CD4-positive, alpha-beta T cell treated with Interleukin-6 for 4 hours (primary cell): ENCODE data around the gene ITGB3.

ENCODE experiments used
- DNase-seq: peaks from one replicate; pipeline ENCODE4 v3.0.0-alpha.2; 2020; ENCODE audit warnings: mixed read lengths

ITGB3 gene

DNA sequence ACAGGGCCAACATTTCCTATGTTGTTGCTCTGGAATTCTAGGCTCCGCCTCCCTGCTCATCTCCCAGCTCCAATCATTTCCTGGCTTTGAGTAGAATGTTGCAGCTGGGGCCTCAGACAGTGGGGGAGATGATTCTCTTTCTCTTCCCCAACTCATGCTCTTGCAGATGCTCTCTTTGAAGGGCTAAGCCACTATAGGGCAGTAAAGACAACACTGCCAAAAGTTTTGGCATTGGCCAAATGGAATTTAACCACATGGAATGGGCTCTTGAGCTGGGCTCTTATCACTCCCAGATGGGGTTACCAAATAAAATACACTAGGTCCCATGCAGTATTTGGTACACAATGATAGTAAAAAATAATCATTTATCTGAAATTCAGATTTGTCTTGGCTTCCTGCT lies 50.6 kb downstream of the ITGB3 start:
- no peak for DNase-seq

DNA sequence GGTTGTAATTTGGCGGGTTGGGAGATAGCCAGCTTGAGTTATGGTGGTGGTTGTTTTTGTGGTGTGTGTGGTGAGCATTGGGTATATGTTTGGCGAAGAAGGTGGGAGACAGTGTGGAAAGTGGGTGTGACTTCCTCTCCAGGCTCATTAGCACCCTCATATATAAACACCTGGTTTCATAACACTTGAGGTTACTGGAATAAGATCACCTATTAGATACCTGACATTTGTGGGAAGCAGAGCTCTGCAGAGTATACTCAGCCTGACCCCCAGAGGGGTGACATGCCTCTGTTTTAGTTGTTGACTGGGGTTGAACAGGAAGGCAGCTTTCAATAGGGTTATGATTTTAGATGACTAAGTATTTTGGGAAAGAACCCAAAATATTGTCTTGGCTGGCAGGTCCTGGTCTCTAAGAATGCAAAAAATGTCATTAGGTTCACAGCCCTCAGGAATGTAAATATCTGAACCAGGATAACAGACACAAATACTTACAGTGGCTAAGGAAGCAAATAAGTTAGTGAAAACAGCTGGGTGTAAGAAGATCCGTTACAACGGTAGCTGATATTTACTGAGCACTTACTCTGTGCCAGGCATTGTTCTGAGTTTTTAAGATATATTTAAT lies 51.8 kb downstream of the ITGB3 start:
- no peak for DNase-seq

DNA sequence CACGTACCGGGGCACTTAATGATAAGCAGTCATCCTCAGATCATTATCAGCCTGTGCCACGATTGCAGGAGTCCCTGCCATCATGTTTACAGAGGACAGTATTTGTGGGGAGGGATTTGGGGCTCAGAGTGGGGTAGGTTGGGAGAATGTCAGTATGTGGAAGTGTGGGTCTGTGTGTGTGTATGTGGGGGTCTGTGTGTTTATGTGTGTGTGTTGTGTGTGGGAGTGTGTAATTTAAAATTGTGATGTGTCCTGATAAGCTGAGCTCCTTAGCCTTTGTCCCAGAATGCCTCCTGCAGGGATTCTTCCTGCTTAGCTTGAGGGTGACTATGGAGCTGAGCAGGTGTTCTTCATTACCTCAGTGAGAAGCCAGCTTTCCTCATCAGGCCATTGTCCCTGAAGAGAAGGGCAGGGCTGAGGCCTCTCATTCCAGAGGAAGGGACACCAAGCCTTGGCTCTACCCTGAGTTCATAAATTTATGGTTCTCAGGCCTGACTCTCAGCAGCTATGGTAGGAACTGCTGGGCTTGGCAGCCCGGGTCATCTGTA lies 56.6 kb downstream of the ITGB3 start:
- no peak for DNase-seq

- DNase-seq, result no peak
Observed at GRCh38 chr17:47311420-47311819, 57.8 kb downstream of the ITGB3 start.

DNA sequence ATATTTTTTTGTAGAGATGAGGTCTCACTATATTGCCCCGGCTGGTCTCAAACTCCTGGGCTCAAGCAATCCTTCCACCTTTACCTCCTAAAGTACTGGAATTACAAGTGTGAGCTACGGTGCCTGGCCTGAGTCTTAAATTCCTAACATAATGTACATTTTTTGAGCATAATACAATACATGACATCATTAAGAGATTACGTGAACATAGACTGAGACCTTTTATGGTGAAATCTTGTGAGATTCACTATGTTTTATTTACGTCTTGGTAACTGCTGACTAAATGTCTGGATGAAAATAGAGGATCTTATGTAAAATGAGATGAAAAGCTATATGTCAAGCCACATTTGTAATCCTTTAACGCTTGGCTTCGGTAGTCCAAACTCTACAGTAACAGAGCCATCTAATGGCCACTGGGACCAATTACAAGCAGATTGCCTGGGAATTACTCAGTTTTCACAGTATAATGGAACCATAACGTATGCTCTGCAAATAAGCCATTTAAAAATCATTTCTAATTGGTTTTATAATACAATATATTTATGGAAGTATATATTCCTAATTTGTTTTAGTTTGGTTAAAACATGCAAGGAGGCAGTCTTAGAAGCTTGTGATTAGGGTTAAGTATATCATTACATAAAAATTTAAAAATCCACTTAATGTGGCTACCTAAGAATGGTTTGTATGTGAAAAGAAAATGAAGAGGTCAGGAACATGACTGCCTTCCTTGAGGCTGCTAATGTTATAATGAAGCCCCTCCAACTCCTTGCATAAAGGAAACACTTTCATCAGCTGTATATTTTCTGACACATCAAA lies 62.0 kb downstream of the ITGB3 start:
- peak; percentile 41 for DNase-seq

DNA sequence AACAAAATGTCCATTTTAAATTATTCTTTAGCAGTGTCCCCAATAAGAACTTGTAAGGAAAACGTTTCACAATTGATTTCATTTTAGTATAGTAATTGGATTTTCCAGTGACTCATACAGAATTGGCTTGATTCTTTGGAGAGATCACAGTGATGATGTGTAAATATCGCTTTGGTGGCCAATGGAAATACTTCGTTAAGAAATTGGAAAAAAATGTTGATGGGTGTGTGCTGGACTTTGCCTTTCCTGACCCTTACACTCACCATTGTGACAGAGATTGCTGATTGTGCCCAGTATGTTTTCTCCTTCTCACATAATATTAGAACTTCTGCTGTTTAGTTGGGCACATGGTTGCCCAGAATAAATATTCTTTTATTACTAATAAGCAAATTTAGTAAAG lies 62.7 kb downstream of the ITGB3 start:
- DNase-seq, result no peak

GRCh38 chr17:47317119-47317518 lies 63.5 kb downstream of the ITGB3 start:
- no peak for DNase-seq

DNA sequence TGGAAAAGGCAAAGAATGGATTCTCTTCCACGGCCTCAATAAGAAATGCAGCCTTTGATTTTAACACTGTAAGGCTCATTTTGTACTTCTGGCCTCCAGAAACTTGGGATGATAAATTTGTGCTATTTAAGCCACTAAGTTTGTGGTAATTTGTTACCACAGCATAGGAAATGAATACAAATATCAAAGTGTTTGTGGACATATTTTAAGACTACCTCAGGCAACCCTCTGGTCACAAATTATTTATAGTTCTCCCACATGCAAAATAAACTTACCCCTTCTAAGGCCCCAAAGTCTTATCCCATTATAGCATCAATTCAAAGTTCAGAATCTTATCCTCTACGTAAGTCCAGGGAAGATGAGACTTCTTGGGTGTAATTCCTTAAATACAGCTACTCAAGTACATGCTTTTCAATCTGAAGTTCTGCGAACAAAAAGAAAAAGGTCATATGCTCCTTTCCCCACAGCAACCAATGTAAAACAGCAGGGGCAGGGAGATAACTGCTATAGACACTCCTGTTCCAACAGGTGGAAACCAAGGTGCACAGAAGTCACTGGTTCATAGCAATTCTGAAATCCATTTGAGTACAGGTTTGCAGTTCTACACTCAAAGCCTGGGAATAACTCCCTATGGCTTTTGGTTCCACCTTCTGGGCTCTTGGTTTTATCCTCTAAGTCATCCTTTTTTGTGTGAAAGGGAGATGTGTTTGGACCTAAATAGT lies 64.7 kb downstream of the ITGB3 start:
- no peak for DNase-seq

DNA sequence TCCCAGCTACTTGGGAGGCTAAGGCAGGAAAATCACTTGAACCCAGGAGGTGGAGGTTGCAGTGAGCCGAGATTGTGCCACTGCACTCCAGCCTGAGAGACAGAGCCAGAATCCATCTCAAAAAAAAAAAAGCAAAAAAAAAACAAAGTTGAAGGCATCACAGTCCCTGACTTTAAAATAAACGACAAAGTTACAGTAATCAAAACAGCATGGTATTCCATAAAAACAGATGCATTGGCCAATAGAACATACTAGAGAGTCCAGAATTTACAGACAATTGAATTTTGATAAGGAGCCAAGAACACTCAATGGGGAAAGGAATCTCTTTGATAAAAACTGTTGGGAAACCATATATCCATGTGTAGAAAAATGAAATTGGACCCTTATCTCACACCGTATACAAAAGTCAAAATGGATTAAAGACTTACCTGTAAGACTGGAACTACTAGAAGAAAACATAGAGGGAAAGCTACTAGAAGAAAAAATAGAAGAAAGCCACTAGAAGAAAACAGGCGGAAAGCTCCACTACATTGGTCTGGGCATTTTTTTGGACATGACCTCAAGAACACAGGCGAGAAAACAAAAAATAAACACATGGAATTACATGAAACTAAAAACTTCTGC lies 67.4 kb downstream of the ITGB3 start:
- no peak for DNase-seq

- peak; percentile 86 for DNase-seq
Observed at GRCh38 chr17:47323382-47324223, 70.0 kb downstream of the ITGB3 start, which contains the start of gene EFCAB13. EFCAB13 (plus strand) TSS chr17:47323955; CDS start chr17:47328354, 4,399 bp downstream.

DNA sequence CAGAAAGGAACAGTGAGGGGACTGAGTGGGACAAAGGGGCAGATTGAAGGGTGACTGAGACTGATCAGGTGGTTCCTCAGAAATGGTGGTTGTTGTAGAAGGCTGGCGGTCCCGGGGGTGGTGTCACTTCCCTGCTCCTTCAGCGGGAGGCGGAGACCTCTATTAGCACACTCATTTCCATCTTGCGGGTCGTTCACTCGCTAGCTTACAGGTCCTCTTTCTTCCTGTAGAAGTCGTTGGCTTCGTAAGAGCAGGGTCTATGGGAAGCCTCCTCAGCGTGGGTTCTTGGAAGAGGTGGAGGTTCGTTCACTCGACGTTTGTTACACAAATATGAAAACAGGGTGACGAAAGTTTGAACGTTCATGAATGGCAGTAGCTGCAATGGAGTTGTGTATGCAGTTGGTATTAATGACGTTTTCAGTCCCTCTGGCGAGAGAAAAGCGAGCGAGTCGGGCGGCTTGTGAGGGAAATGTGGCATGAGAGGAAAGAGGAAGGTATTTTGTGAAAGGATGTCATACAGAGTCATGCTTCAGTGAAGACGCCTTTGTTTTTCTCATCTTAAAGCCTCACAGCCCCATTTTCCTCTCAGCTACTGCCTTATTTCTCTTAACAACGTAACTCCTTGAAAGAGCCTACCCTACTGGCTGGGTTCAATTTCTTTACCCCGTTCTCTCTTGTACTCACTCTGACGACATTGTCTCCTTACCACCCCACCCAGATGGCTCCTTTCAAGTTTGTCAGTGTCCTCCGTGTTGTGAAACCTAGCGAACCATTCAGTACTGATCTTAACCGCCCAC lies 70.8 kb downstream of the ITGB3 start:
- peak; percentile 63 for DNase-seq

- DNase-seq, result no peak
Observed at GRCh38 chr17:47325176-47325575, 71.5 kb downstream of the ITGB3 start.

- no peak for DNase-seq
Observed at GRCh38 chr17:47330548-47330947, 76.9 kb downstream of the ITGB3 start.

- DNase-seq, result no peak
Observed at GRCh38 chr17:47332287-47332686, 78.7 kb downstream of the ITGB3 start.

GRCh38 chr17:47335101-47335936 lies 81.7 kb downstream of the ITGB3 start:
- DNase-seq, result no peak

- no peak for DNase-seq
Observed at GRCh38 chr17:47338026-47338425, 84.4 kb downstream of the ITGB3 start.

GRCh38 chr17:47352848-47353247 lies 99.2 kb downstream of the ITGB3 start:
- no peak for DNase-seq

- no peak for DNase-seq
Observed at GRCh38 chr17:47358652-47359051, 105.0 kb downstream of the ITGB3 start.
